ENCODE measurements around the gene EFCAB11. TPM values are rescaled to one million over a fixed set of nuclear protein-coding genes. Genes with fewer than 3 reads are reported as not detected.
A peak's percentile ranks its signal among the peaks of the same experiment; 100 is the strongest.

EFCAB11 gene
- total and polyA plus RNA-seq, 11 donors, result 0.79 to 4.6 (median 3.3) TPM

DNA sequence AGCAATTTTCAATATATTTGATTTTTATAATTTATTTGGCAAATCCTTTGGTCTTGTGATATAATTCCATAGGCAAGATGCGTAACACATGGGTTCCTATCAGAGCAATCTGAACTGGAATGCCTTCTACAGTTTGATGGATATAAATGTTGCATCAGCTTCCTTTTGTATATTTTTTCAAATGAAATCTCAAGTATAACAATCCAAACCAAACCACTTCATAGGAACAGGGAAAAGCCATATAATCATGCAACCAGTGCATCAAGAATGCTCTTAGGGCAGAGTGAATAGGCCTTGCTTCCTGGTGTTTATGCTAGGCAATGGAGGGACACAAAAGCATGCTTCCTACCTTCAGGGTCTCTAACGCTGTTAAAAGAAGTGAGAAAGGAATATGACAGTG is 34.5 kb downstream of the EFCAB11 start:
- intact Hi-C loops (cut with DNase I), result no loop called here
- H3K9me3 ChIP-seq, result no peaks in the 10 kb centered on the region
- H3K4me1 ChIP-seq, result peaks cover 0 to 1% (median 0%) of the 10 kb centered on the region in 12 donors
- H3K27me3 ChIP-seq, result no peaks in the 10 kb centered on the region
- H3K36me3 ChIP-seq, result peaks cover 0 to 4% (median 0%) of the 10 kb centered on the region in 9 donors
- TF ChIP-seq POLR2A (IDR thresholded peaks at IDR 0.05), result no peak
- TF ChIP-seq, protein P1, sequence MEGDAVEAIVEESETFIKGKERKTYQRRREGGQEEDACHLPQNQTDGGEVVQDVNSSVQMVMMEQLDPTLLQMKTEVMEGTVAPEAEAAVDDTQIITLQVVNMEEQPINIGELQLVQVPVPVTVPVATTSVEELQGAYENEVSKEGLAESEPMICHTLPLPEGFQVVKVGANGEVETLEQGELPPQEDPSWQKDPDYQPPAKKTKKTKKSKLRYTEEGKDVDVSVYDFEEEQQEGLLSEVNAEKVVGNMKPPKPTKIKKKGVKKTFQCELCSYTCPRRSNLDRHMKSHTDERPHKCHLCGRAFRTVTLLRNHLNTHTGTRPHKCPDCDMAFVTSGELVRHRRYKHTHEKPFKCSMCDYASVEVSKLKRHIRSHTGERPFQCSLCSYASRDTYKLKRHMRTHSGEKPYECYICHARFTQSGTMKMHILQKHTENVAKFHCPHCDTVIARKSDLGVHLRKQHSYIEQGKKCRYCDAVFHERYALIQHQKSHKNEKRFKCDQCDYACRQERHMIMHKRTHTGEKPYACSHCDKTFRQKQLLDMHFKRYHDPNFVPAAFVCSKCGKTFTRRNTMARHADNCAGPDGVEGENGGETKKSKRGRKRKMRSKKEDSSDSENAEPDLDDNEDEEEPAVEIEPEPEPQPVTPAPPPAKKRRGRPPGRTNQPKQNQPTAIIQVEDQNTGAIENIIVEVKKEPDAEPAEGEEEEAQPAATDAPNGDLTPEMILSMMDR (IDR thresholded peaks at IDR 0.05), result no peak
- DNase-seq, result no peak
- WGBS, 4 donors, result 88 to 93% (median 90%) methylated on average over 2 of the region's 2 CpGs
- no peak overlapping the region for H3K27ac ChIP-seq
- H3K4me3 ChIP-seq, result no peak overlapping the region
- ATAC-seq, result no peak

DNA sequence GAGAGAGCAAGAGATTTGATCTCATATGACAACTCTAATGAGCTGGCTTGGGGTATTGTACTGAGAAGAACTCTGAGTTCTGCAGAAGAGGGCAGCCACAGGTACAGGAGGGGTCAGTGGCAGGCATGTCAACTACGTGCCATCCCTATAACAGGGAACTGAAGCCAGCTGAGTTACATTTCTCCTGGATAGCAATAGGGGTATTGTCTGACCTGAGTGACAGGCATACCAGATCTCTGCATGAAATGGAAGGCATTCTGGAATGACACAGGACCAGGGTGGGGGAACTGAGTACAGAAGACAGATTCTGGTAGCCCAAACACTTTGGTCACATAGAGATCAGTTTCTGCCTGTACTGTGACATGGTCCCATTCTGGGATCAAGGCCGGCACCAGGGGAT is 35.8 kb downstream of the EFCAB11 start:
- WGBS, 4 donors, result 83 to 97% (median 92%) methylated on average over 2 of the region's 2 CpGs
- no peak for ATAC-seq
- no peak for DNase-seq
- no peak overlapping the region for H3K27ac ChIP-seq
- H3K4me3 ChIP-seq, result no peak overlapping the region
- H3K4me1 ChIP-seq, result peaks cover 0 to 3% (median 0%) of the 10 kb centered on the region in 12 donors
- no peaks in the 10 kb centered on the region for H3K9me3 ChIP-seq
- intact Hi-C loops (cut with DNase I), result loop anchor here in 8 of 10 donors (5.0 to 10.0 kb wide), 11 partner anchors 494 to 1254 kb away; partner anchors contain the start of gene FOXN3 (in 2 of the 8)
- TF ChIP-seq, protein P1 (IDR thresholded peaks at IDR 0.05), result no peak
- no peak for TF ChIP-seq POLR2A (IDR thresholded peaks at IDR 0.05)
- no peaks in the 10 kb centered on the region for H3K27me3 ChIP-seq
- H3K36me3 ChIP-seq, result no peaks in the 10 kb centered on the region

DNA sequence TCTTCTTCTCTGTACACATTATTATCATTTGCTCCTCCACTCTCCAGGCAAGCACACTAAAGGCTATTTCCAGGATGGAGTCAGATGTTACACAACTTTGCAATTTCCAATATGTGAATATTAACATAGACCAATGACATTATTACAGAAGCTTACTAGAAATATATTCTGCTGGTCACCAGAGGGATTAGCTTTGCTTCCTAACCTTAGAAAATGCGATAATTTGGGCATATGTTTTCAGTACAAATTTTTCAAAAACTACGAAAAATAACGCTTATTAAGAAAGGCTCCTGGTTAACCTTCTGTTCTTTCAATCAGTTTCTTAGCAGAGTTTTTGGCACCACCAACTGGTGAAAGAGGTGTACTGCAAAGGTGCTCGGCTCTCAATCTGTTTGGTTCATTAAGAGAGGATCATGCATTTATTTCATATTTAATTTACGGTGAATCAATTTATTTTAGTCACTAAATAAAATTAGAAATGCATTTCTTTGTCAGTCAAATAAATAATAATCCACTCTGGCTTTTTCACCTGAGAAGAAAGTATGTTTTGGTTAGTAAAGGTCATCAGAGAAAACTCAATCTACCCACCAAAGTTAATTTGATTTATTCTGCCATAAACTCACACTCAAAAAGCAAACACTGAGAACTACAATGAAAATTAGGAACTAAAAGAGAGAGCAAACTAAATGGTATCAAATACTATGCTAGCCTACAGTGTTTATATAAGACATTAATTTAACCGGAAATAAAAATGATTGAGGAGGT is 39.2 kb downstream of the EFCAB11 start:
- Histone ChIP-seq H3K36me3 (no peaks in the 10 kb centered on the region), H3K27me3 (no peaks in the 10 kb centered on the region), H3K27ac (no peak overlapping the region), H3K9me3 (no peaks in the 10 kb centered on the region), H3K4me1 (peaks cover 0 to 12% (median 0%) of the 10 kb centered on the region in 12 donors), H3K4me3 (no peak overlapping the region)
- intact Hi-C loops (cut with DNase I), result loop anchor here in 9 of 10 donors (1.0 to 10.0 kb wide), 16 partner anchors 490 to 1250 kb away; partner anchors contain the start of gene FOXN3 (in 2 of the 9)
- ATAC-seq (peak in 2 of 4 donors; percentile 61 to 80), DNase-seq (peak in 3 of 5 donors; percentile 33 to 50 (median 47))
- TF ChIP-seq, protein P1 (IDR thresholded peaks at IDR 0.05), result peak; percentile 83 to 98 (median 96)
- no peak for TF ChIP-seq POLR2A (IDR thresholded peaks at IDR 0.05)
- 18 to 20% (median 19%) methylated on average over 6 of the region's 6 CpGs for WGBS, 4 donors

GRCh38 chr14:89912667-89913211 is 41.8 kb downstream of the EFCAB11 start:
- peak in 3 of 4 donors; percentile 52 to 80 (median 79) for ATAC-seq
- no peaks in the 10 kb centered on the region for H3K36me3 ChIP-seq
- no peak overlapping the region for H3K27ac ChIP-seq
- H3K27me3 ChIP-seq, result no peaks in the 10 kb centered on the region
- no peaks in the 10 kb centered on the region for H3K9me3 ChIP-seq
- 63 to 67% (median 66%) methylated on average over 9 of the region's 9 CpGs for WGBS, 4 donors
- intact Hi-C loops (cut with DNase I), result loop anchor here in 8 of 10 donors (5.0 to 10.0 kb wide), 9 partner anchors 488 to 1248 kb away; partner anchors contain the start of gene FOXN3 (in 2 of the 8)
- no peak overlapping the region for H3K4me3 ChIP-seq
- no peak for DNase-seq
- TF ChIP-seq, protein P1 (IDR thresholded peaks at IDR 0.05), result no peak
- peaks cover 0 to 12% (median 0%) of the 10 kb centered on the region in 12 donors for H3K4me1 ChIP-seq
